Measurements from ENCODE around the gene ALDH7A1. TPM values are rescaled to one million over a fixed set of nuclear protein-coding genes. Genes with fewer than 3 reads are reported as not detected.

The ALDH7A1 gene
- polyA plus RNA-seq, 4 donors, result 129 to 177 (median 153) TPM

DNA sequence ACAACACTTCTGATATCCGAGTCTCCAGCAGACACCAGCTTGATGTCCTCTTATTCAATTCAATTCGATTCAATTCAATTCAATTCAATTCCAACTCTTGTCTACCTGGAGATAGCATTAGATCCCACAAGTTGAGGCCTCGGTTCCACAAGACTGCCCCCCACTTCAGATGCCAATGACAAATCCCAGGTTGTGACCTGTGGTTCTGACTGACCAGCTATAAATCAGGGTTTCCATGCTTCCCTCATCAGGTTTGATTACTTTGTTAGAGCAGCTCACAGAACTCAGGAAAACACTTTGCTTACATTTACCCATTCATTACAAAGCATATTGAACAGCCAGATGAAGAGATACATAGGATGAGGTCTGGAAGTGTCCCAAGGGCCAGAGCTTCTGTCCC lies 82.6 kb downstream of the ALDH7A1 start:
- DNase-seq (ENCODE audit: low read depth in 4 of 4, low spot score in 2 of 4), result no peak

- no peak for DNase-seq (ENCODE audit: low read depth in 4 of 4, low spot score in 2 of 4)
Observed at GRCh38 chr5:126511961-126512360, 83.1 kb downstream of the ALDH7A1 start.

- DNase-seq (ENCODE audit: low read depth in 4 of 4, low spot score in 2 of 4), result no peak
Observed at GRCh38 chr5:126509339-126509738, 85.7 kb downstream of the ALDH7A1 start.

DNA sequence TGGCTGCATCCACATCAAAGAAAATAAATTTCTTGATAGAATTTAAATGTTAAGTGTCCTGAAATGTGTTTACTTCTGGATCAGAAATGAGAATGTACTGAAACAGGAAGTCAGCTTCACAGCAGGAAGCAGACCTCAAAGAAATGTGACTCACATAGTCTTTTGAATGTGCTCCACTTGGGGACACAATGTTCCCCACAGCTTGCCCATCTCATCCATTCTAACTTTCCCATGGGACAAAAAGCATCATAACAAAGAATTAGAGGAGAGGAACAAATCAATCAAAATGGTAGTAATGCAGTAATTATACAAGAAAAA lies 86.1 kb downstream of the ALDH7A1 start:
- DNase-seq (ENCODE audit: low read depth in 4 of 4, low spot score in 2 of 4), result no peak

DNA sequence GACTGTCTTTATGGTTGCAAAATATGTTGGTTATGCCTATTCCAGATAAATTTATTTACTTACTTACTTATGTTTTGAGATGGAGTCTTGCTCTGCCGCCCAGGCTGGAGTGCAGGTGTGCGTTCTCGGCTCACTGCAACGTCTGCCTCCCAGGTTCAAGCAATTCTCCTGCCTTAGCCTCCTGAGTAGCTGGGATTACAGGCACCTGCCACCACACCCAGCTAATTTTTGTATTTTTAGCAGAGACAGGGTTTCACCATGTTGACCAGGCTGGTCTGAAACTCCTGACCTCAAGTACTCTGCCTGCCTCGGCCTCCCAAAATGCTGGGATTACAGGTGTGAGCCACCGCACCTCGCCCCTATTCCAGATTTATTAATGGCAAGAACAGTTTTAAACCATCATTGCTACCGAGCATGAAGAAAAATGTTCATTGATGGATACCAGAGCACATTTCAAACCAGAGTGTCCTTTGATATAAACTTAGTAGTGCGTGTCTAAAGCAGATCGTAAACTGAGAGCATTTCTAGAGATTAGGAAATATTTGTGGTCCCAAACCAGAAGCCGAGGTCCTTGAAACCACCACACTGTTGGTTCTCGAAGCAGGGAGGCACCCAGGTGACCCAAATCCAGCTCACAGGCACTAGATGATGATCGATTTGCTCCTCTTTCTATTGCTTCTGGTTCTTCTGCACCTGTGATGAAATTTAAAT lies 86.6 kb downstream of the ALDH7A1 start:
- no peak for DNase-seq (ENCODE audit: low read depth in 4 of 4, low spot score in 2 of 4)

DNA sequence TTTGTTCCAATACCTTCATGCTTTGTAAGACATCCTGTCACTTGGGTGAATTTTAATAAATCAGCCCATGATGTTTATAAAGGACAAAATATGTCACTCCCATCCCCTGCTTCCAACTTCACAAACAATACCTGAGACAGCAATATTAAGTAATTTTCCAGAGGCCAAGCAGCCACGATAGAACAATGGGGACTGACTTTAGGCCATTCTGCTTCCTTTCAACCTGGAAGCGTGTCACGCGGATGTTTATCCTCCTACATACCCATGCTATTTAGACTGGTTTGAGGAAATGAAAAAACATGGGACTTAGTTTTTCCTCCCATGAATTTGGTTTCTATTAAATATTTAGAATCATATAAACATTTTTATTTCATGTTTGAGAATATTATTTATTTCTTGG lies 88.9 kb downstream of the ALDH7A1 start:
- no peak for DNase-seq (ENCODE audit: low read depth in 4 of 4, low spot score in 2 of 4)

DNA sequence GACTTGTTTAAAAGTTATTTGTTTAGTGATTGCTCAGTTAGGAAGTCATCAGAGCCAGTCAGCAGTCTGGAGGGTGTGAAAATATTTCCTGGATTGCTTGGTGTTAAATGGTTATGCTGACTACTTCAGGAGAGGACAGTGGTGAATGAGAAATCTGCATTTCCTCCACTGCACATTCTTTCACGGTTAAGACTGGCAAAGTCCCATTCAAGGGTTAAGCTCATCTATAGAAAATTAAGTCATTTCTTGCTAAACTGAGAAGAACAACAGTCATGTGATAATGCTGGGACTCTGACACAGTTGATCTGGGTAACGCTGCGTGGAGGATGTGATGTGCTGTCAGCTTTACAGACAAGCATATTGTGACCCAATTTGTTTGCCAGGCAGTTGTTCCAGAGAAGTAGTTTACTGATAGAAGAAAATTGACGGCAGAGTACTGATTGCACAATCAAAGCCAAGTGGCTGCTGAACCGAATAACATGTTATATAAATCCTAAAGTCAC lies 91.4 kb downstream of the ALDH7A1 start:
- no peak for DNase-seq (ENCODE audit: low read depth in 4 of 4, low spot score in 2 of 4)

GRCh38 chr5:126501448-126501847 lies 93.6 kb downstream of the ALDH7A1 start:
- DNase-seq (ENCODE audit: low read depth in 4 of 4, low spot score in 2 of 4), result no peak

- no peak for DNase-seq (ENCODE audit: low read depth in 4 of 4, low spot score in 2 of 4)
Observed at GRCh38 chr5:126499853-126500342, 95.1 kb downstream of the ALDH7A1 start.

DNA sequence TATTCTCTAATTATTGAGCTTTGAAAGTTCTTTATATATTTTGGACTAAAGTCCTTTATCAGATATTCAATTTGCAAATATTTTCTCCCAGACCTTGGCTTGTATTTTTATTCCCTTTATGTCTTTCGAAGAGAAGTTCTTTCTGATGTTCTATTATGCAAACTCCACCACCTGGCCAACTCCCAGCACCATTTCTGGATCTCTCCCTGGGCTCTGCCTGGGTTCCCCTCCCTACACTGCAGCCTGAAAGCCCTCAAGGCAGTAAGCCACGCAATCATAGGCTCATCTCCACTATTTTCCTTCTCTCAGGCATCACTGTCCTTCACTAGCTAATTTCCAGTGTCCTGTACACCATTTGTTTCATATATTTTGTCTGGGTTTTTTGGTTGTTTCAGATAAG lies 95.7 kb downstream of the ALDH7A1 start:
- DNase-seq (ENCODE audit: low read depth in 4 of 4, low spot score in 2 of 4), result no peak

GRCh38 chr5:126497506-126497905 lies 97.5 kb downstream of the ALDH7A1 start:
- DNase-seq (ENCODE audit: low read depth in 4 of 4, low spot score in 2 of 4), result no peak

DNA sequence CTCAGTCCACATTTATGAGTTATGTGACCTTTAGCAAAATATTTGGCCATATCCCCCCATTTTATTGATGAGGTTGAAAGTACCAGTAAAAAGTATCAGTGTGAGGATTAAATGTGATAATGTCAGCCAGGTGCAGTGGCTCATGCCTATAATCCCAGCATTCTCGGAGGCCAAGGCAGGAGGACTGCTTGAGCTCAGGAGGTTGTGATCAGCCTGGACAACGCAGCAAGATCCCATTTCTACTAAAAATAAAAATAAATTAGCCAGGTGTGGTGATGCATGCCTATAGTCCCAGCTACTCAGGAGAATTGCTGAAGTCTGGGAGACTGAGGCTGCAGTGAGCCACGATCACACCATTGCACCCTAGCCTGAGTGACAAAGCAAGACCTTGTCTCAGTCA lies 100.6 kb downstream of the ALDH7A1 start:
- DNase-seq (ENCODE audit: low read depth in 4 of 4, low spot score in 2 of 4), result no peak

GRCh38 chr5:126492939-126493338 lies 102.1 kb downstream of the ALDH7A1 start:
- no peak for DNase-seq (ENCODE audit: low read depth in 4 of 4, low spot score in 2 of 4)

DNA sequence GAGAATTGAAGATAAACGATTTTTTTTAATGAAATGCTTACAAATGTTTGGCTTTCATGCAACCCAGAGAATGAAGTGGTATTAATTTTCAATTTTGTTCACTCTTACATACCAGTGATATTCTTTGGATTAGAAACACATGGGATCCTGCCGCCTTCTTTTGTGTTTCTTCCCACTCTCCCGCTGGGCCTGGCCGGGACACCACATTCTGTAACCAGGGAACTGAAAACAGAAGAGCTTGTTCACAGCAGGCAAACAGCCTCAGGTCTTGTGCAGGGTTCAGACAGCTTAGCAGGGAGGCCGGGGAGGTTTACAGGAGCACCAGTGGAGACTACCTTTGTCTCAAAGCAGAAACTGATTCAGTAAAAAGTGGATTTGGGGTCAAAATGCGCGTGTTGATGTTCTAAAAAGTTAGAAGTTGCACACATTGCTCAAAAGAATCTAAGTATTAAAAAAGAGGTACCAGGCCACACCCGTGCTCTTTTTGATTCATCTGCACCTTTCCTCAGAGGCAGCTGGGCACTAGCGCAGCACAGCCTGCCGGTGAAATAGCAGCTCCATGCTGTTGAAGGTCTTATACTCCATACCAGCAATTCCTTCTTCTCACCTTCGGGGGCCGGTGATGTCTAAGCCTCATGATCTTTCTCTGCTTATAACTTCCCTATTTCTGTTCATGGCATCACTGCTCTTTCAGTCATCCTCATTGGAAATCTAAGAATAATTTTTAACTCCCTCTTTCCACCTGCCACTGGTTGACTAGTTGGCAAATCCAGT lies 104.7 kb downstream of the ALDH7A1 start:
- no peak for DNase-seq (ENCODE audit: low read depth in 4 of 4, low spot score in 2 of 4)

DNA sequence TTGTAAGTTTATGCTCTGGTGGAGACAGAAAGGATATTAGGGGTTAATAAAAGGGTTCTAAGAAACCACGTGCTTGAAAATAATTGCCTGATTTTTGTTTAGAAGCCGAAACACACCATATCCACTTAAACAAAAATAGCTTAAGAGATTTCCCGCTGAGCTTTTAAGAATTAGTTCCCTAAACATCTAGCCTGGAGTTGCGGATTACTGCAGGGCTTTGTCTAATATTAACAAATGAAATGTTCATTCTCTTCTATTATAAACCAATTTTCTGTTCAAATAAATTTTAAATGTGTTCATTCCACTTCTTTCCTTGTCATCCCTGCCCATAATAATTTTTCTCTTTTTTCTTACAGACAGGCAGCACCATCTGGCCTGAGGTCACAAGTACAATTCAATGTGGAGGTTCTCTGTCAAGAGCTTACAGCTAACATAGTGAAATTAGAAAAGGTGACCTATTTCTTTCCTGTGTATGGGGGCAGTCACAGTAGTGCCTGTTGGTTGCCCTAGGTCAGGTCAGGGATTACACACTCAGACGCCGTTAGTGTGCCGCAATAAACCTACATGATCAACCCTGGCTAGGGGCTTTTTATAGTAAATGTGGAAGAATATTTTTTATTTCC lies 106.5 kb downstream of the ALDH7A1 start:
- DNase-seq (ENCODE audit: low read depth in 4 of 4, low spot score in 2 of 4), result no peak

DNA sequence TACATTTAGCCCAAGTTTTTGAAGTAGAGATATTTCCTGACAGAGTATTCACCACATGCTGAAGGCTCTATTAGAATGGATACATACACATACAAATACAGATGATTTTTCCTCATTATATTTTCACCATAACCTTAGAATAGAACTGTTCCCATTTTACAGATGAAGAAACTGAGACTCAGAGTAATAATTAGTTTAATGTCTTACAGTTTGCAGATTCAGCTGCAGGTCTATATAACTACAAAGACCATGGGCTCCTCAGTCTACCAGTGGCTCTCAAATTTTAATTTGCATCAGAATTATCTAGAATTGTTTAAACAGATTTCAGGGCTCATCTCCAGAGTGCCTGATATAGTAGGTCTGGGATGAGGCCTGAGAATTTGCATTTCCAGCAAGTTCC lies 107.4 kb downstream of the ALDH7A1 start:
- DNase-seq (ENCODE audit: low read depth in 4 of 4, low spot score in 2 of 4), result no peak

GRCh38 chr5:126486332-126486731 lies 108.7 kb downstream of the ALDH7A1 start:
- DNase-seq (ENCODE audit: low read depth in 4 of 4, low spot score in 2 of 4), result no peak

- no peak for DNase-seq (ENCODE audit: low read depth in 4 of 4, low spot score in 2 of 4)
Observed at GRCh38 chr5:126484253-126484652, 110.8 kb downstream of the ALDH7A1 start.

GRCh38 chr5:126483156-126483555 lies 111.9 kb downstream of the ALDH7A1 start:
- no peak for DNase-seq (ENCODE audit: low read depth in 4 of 4, low spot score in 2 of 4)

DNA sequence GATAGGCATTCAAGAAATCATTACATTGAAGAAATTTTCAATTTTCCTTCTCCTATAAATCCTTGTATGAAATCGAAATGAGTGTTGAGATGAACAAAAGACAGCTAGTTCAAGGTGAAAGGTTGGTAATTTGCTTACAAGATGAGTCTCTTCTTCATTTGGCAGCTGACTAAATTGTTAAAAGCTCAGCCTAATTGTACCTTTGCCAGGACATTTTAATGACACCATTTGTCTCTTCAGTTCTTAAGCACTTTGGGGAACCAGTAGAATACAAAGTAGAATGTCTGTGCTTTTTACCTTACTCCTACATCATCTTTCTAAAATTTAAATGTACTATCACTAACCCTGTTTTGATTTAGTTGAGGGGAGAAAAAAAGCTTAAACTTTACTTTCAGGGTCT lies 112.4 kb downstream of the ALDH7A1 start:
- no peak for DNase-seq (ENCODE audit: low read depth in 4 of 4, low spot score in 2 of 4)

DNA sequence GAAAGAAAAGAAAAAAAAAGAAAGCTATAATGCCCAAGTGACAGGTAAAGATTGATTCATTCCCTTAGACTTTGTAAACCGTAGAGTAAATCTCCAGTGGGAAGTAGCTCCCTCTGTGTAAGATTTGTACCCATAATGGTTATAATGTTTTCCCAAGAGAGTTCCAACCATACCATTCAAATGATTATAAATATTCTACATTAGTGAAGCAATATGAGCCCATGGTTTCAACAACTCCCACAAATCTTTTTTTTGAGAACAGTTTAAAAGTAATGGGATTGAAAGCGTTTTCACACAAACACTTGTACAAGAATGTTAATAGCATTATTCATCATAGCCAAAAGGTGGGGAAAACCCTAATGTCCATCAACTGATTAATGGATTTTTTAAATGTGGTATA lies 113.8 kb downstream of the ALDH7A1 start:
- DNase-seq (ENCODE audit: low read depth in 4 of 4, low spot score in 2 of 4), result no peak

Measured in left renal cortex interstitium (tissue), 4 donors.